HCEC 1CT (cell line): Measurements from ENCODE around the gene MYMK.

Experiments
- DNase-seq: peaks from one replicate; pipeline ENCODE4 v3.0.0-alpha.2; 2017

The MYMK gene

DNA sequence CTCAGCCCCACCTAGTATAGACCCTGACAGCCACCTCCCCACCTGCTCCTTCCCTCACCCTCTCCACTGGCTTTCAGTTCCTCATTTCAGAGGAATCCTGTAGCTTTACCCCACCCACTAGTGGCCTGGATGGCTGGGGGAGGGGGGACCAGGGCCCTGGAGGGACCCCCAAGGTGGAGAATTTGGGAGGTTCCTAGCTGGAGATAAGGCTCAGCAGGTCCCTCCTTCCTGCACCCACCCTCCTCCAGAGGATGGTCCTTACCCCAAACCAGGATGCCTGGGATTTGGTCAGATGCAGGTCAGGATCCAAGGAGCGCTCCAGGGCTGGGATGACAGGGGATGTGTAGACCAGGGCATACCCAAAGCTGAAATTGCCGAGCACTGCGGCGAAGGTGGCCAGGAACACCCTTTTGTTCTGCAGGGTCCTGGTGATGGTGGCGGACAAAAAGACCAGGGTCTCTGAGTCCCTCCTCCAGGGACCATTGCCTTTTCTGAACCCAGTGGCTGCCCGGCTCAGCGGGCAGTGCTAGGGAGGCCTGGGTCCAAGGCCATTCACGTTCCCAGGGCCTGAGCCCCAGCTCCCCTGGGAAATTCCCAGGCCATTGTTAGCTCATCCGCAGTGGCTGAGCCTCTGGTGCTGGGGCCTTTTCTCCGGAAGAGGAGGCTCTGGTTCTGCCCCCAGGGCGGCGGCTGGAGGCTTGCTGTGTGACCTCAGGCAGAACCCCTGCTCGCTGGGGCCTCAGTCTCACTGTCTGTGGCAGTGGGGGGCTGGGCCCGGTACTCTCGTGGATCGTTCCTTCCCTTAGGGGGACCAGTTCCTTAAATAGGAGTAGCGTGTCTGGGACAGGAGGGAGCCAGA, 46.5 kb downstream of the MYMK start:
- no peak for DNase-seq

DNA sequence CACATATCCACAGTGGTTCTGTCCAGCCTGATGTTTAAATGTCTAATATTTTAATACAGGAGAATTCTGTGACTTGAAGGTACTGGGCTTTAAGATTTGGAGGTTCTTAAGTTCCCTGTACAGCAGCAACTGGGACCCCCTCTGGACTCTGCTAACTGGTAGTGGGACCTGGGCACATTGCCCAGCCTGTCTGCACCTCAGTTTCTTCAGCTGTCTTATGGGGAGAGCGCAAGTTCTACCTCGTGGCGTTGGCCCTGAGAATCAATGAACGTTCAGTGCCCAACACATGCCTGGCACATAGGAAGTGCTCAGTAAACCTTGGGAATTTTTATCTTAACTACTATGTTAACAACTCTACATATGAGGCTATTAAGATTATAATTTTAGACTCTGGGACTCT, 47.3 kb downstream of the MYMK start:
- no peak for DNase-seq

DNA sequence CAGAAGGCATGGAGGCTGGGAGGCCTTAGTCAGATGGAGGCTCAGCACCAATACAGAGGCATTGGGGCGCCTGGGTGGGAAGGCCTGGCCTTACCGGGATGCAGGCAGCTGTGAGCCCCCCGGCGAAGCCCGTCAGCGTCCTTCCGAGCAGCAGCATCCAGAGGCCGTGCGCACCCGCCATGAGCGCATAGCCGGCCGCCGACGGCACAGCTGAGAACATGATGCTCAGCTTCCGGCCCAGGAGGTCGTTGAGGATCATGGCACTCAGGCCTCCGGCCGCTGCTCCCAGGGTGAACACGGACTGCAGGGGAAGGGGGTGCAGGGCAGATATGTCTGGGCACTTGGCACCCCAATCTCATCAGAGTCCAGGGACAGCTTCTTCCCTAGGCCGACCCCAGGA, 47.8 kb downstream of the MYMK start:
- no peak for DNase-seq

GRCh38 chr9:133476036-133476931, 48.5 kb downstream of the MYMK start:
- no peak for DNase-seq

DNA sequence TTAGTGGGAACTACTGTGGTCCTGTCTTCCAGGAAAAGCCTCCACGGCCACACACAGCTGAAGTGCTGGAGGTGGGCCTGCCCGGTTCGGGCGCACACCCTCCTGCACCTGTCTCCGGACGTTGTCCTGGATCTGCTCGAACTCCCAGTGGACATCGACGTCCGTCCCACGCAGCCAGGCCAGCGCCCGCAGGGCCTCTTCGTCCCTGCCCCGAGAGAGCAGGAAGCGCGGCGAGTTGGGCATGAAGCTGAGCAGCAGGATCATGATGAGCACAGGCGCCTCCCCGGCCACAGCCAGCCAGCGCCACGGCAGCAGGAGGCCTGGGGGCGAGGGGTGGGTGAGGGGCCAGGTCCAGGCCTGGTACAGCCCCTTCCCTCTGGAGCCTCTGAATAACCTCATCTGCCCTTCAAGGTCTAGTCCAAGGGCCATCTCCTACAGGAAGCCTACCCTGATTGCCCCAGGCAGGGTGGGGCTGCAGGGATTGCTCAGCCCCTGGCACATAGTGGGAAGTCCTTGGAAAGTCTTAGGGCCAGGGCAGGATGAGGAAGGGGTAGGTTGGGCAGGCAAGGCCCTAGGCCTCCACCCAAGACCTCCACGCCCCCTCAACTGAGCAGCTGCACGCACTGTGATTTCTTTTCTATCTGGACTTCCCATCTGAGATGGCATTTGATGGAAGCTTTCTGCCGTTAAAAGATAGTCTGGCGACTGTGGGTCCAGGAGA, 49.3 kb downstream of the MYMK start:
- no peak for DNase-seq

DNA sequence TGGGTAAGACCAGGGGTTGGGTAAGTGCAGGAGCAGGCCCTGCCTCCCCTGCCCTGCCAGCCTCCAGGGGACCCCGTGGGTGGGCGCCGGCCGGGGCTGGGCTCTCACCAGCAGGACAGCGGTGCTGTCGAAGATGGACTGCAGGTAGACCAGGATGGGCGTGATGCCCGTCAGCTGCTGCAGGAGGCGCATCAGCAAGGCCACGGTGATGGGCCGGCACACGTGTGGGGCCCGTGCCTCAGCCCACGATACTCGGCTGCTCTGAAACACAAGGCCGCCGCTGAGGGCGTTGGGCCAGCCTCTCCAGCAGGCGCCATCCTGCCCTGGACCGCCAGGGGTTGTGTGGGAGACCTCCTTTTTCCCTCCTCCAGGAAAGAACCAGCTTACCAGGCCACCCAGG, 49.9 kb downstream of the MYMK start:
- no peak for DNase-seq

GRCh38 chr9:133474215-133474614, 50.5 kb downstream of the MYMK start:
- DNase-seq, result no peak

- no peak for DNase-seq
These were observed 51.0 kb downstream of the MYMK start for GRCh38 chr9:133473743-133474142.

DNA sequence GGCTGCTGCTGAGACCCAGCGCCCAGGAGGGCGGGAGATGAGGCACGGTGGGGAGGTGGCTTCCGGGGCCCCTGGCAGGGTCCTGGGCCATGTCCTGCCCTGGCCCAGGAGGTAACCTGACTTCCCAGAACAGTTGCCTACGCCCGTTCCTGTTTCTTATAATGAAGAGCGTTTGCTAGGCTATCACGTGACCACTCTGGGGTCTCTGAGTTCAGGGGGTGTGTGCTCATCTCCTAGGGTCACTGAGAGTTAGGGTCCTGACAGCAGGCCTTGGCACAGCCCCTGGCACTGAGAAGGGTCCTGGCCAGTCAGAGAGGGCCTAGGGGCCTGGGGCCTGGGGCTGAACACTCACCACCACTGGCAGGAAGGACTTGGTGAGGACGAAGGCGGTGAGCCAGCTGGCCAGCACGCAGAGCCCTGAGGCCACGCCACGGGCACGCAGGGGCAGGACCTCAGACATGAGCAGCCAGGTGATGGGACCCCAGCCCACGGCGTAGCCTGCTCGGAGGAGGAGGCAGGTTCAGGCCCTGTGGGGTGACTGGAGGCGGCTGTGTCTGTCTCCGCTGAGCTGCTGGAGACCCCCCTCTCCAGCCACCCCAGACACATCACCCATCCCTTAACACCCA, 51.9 kb downstream of the MYMK start:
- DNase-seq, result no peak

GRCh38 chr9:133472277-133472645, 52.5 kb downstream of the MYMK start:
- DNase-seq, result no peak

DNA sequence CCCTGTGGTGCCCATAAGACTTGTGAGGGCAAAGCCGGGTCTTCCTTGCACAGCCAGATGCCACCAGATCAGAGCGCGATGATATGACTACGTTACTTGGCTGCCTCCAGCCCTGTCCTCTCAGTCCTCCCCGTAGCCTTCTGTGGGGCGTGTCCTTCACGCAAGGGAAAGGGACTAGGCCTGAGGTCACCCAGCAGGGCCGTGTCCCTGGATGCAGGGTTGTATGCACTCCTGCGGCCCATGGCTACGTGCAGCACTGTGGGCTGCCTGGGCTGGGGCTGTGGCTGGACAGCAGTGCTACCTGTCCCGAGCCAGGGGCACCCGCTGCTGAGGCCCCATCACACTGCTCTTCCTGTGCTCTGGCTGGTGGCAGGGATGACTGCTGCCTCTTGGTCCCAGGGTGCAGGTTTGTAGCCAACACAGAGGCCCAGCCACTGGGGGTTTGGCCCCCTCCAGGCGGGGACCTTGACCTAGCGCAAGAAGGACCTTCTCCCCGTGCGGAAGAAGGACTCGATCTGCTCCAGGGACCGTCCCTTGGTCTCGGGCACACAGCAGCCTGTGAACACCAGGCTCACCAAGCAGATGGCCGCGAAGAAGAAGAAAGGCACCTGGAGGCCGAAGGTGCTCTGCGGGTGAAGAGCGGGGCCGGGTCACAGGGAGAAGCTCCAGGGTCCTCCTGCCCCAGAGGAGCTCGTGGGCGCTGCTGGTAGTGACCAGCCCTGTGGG, 53.0 kb downstream of the MYMK start:
- no peak for DNase-seq

- DNase-seq, result no peak
These were observed 53.8 kb downstream of the MYMK start for GRCh38 chr9:133470988-133471387.

GRCh38 chr9:133470427-133470924, 54.3 kb downstream of the MYMK start:
- no peak for DNase-seq

- no peak for DNase-seq
These were observed 55.9 kb downstream of the MYMK start for GRCh38 chr9:133468777-133469421.

DNA sequence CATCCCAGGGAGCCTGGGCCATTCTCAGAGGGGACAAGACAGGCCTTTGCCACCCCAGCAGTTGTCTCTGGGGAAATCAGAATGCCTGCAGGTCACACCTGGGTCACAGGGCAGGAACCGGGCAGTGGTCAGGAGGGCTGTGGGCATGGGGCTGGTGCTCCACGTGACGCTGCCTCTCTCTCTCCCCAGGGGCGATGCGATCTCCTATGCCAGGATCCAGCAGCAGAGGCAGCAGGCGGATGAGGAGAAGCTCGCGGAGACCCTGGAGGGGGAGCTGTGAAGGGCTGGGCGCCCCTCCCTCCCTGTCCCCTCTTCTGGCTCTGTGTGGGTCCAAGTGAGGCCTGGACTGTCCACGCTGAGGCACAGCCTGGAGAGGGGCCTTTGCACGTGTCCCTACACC, 56.4 kb downstream of the MYMK start:
- no peak for DNase-seq

GRCh38 chr9:133467101-133467500, 57.7 kb downstream of the MYMK start:
- no peak for DNase-seq

- no peak for DNase-seq
These were observed 58.8 kb downstream of the MYMK start for GRCh38 chr9:133465984-133466383.

GRCh38 chr9:133464638-133465037, 60.1 kb downstream of the MYMK start:
- no peak for DNase-seq
